Hematopoietic multipotent progenitor cell treated with erythropoietin and hydrocortisone succinate and interleukin-3 and kit ligand, for 15 days (in vitro differentiated cells): ENCODE measurements around the gene PRKAG2.

Source experiments
- DNase-seq: peaks from one replicate; pipeline ENCODE4 v3.0.0-alpha.2; 2015; ENCODE audit warnings: low spot score

PRKAG2 gene

DNA sequence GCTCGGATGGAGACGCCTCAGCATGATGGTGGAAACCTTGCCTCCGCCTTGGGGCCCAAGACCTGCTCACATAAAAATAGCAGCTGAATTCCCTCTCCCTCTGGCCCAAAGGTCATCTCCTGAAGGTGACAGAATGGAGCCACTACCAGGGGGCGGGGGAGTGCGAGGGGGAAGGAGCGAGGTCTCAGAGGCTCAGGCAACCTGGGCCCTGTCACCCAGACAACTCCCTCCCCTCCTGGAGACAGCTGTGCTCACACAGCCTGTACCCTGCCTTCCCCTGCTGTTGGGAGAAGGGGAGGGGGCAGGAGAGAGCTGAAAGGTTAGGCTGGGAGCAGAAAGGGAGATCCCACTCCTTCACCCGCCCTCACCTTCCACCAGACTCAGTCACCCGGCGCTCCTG is 184.2 kb downstream of the PRKAG2 start:
- no peak for DNase-seq

- DNase-seq, result no peak
These were observed 185.5 kb downstream of the PRKAG2 start for GRCh38 chr7:151691449-151691848.

- DNase-seq, result no peak
These were observed 186.3 kb downstream of the PRKAG2 start for GRCh38 chr7:151690606-151691005.

- no peak for DNase-seq
These were observed 187.5 kb downstream of the PRKAG2 start for GRCh38 chr7:151689196-151689971.

- DNase-seq, result no peak
These were observed 188.6 kb downstream of the PRKAG2 start for GRCh38 chr7:151688236-151688780.

DNA sequence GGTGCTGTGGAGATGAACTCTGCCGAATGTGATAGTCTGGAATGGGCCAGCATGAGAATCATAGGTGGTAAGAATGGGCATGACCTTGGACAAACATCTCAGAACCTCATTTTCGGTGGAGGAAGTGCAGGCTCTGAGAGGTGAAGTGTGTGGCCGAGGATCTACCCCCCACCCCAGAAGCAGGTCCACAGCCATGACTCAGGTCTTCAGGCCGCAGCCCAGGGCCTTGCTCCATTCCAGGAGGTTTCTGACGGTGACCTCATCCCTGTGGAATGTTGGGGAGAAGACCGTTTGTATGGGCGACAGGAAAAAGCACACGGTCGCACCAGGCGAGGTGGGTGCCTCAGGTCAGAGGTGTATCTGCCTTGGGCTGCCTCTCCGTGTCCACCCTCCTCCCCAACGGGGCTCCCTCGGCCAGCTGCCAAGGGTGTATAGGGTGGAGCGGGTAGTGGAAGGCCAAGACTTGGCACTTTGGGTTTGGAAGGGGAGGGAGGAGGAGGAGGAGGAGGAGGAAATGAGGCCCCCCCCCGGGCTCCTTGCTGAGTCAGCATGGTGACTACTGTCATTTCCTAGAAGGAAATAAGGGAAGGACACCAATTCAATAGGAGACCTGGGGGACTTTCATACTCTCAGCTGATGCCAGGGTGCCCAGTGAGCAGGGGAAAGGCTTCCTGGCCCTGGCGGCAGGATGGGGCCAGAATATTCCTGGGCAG is 189.2 kb downstream of the PRKAG2 start:
- DNase-seq, result no peak

DNA sequence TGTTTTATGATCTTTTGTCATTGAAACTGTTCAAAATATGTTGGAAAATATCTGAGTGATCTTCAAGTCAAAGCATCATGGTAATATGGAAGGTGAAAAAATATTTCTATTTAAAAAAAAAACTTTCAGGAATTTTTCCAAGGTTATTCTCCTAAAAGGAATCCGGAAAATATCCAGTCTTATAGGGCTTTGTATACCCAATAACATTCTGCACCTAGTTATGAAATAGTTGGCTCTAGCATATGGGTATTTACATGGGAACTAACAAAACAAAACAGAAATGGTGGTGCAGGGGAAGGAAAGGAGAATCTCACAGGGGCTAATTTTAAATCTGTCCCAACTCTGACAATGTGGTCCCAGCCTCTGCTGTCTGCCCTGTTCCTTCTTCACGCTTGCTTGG is 190.1 kb downstream of the PRKAG2 start:
- DNase-seq, result no peak

- no peak for DNase-seq
These were observed 190.7 kb downstream of the PRKAG2 start for GRCh38 chr7:151686016-151686766.

- DNase-seq, result no peak
These were observed 192.3 kb downstream of the PRKAG2 start for GRCh38 chr7:151684408-151685175.

- DNase-seq, result no peak
These were observed 193.1 kb downstream of the PRKAG2 start for GRCh38 chr7:151683615-151684407.

GRCh38 chr7:151682831-151683614 is 193.9 kb downstream of the PRKAG2 start:
- no peak for DNase-seq

DNA sequence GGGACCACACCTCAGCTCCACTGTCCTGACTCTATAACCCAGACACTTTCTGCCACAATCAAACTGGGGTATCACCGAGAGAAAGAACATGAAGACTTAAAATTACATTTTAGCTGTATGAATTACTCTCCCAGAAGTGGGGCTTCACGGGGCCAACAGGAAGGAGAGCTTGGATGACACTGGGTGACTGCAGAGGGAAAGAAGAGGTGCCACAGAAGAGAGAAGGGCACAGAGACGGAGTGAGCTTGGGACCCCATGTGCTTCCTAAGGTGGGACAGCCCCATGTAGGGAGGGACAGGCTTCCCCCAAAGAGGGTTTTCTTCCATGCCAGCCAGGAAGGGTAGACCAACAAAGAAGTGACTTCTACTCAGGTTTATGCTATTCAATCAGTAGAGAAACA is 195.2 kb downstream of the PRKAG2 start:
- no peak for DNase-seq

DNA sequence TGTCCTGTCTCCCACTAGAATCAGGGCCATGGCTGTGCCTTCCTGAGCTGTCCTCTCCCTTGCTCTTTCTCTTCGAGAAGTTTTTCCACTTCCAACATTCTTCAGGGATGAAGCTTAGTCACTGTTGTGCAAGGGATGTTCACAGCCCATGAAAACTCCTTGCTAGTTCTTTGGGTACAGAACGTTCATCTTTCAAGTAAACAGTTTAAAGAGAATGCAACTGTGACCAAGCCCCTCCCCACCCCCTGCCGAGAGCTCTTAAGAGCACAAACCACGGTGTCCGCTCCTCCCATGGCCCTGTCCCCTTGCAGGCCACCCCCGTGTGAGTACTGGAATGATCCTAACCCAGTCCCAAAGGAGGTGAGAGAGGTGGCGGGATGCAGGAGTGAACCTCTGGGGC is 196.1 kb downstream of the PRKAG2 start:
- no peak for DNase-seq

DNA sequence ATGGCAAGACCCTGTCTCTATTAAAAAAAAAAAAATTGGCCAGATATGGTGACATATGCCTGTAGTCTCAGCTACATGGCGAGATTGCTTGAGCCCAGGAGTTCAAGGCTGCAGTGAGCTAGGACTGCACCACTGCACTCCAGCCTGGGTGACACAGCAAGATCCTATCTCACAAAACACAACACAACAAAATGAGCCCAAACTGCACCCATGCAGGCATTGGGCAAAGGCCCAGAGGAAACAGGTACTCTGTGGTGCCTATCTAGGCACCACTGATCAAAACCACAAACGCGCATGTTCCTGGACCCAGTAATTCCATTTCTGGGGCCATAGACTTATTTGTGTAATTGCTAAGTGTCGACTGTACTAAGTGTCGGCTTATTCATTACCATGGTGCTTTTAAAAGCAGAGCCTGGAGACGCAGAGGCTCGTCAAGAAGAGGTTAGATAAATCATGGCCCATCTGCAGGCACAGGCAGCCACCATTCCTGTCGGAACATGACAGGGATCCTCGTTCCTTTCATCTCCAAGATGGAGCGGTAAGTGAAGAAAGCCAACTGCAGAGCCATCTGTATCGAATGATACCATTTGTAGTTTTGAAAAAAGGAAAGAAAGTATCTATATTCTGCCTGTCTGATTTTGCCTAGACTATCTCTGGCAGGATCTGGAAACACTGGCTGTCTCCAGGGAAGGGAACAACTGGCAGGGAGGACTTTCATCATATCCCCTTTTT is 196.9 kb downstream of the PRKAG2 start:
- no peak for DNase-seq

DNA sequence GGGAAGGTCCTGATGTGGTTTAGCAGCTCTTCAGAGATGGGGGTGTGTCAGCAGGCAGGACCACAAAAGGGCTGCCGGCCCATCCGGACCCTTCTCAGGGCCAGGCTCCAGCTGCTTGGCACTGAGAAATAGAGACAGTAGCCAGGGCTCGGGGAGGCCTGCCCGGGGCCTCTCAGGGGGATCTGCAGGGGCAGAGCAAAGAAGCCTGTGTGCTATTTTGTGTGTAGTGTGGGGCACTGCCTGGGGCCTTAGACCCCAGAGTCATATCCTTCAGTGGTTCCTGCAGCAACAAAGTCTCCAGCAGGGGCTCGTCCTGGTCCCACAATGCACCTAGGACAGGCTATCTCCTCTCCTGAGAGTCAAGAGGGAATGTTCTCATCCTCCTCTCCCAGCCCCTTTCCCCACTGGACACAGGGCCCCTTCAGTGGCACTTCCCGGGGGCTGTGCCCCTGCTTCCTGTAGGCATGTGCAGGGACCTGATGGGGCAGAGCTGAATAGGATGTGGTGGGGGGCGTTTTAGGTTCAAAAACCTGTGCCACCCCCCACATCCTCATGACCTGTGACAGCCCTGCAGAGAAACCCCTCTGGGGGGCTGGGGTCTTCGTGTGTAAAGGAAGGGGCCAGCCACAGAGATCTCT is 197.7 kb downstream of the PRKAG2 start:
- DNase-seq, result no peak

- no peak for DNase-seq
These were observed 198.7 kb downstream of the PRKAG2 start for GRCh38 chr7:151678227-151678604.

DNA sequence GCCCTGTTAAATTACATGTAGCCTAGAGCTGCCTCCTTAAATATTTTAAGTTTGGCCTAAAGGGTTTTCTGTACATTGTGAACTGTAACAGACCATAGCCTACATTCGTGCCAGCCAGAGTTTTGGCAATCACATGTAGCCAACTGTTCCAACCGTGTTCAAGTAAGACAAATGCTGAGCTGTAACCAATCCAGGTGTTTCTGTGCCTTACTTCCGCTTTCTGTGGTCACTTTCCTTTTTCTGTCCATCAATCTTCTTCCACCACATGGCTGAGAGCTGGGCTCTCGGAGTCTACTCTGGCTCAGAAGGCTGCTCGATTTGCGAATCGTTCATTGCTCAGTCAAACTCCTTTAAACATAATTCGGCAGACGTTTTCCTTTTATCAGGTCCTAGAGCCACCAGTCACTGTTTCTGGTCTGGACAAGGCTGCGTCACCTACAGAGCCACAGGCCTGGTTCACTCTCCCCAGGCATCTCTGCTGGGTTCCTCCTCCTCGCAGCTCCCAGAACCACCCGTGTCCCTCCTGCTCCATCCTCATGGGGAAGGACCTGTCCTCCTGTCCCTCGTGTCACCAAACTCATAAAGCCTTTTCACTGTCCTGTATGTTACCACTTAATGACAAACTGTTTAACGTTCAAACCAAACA is 199.2 kb downstream of the PRKAG2 start:
- DNase-seq, result no peak

- DNase-seq, result no peak
These were observed 200.2 kb downstream of the PRKAG2 start for GRCh38 chr7:151676759-151677158.
